Measurements from ENCODE around the gene CHST11. TPM values are rescaled to one million over a fixed set of nuclear protein-coding genes. Genes with fewer than 3 reads are reported as not detected.

The CHST11 gene
- total RNA-seq, result 3.4 TPM
- long read RNA-seq, full-length matches to known transcripts, result 1 of 3 reads
- long read RNA-seq, partial matches to known transcripts, result 0 of 3 reads
- long read RNA-seq, other reads (novel, unspliced or antisense), result 2 of 3 reads

GRCh38 chr12:104456417-104456949, at the start of gene CHST11:
CHST11 (plus strand) TSS chr12:104456948.
- intact Hi-C loops (cut with micrococcal nuclease), result no loop called here
- peak; percentile 93 for ATAC-seq

DNA sequence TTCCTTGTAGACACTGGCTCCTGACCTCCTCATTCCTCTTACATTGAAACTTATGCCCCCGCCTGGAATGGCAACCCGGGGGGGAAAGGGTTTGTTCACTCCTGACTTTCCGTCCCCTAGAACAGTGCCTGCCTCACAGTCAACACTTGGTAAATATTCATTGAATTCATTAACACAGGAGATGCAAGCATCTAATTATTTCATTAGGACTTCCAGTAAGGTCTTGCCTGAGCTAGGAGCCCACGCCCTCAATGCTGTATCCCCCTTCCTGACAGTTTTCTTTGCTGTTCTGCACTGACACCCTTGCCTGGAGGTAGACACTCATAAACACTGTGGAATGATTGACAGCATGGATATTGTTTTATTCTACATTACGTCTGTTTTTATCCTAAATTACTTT, 49.3 kb upstream of the CHST11 start:
- intact Hi-C loops (cut with micrococcal nuclease), result no loop called here
- ATAC-seq (no peak), DNase-seq (no peak)

More at GRCh38 chr12:104456417-104456949, at the start of gene CHST11:
- DNase-seq, result peak; percentile 89

- DNase-seq (no peak), ATAC-seq (no peak)
- intact Hi-C loops (cut with micrococcal nuclease), result no loop called here
These were observed 48.8 kb upstream of the CHST11 start for GRCh38 chr12:104407922-104408321.

DNA sequence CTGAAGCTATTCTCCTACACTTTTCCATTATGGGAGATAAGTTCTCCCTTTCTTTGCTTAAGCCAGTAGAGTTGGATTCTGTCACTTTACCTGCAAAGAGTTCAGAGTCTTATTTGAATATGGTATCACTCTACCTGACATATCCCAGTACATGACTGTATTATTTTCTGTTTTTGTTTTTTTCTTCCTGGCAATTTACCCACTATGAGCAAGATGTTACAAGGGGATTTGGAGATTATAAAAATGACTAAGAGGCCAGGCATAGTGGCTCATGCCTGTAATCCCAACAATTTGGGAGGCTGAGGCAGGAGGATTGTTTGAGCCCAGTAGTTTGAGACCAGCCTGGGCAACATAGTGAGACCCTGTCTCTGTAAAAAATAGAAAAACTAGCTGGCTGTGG, 46.4 kb upstream of the CHST11 start:
- no peak for DNase-seq
- ATAC-seq, result no peak
- intact Hi-C loops (cut with micrococcal nuclease), result no loop called here

DNA sequence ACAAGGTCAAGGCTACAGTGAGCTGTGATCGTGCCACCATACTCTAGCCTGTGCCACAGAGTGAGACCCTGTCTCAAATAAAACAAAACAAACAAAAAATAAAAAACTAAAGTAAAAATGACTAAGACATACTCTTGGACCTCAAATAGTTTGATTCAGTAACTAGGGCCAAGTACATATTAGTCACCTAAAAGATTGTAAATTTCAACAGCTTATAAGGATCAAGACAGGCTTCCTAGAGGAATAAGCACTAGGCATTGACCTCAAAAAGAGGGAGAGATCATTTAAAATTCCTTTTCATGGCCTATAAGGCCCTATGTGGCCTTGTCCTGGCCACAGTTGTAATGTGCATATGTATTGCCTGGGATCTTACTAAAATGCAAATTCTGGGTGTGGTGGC, 46.0 kb upstream of the CHST11 start:
- ATAC-seq, result no peak
- intact Hi-C loops (cut with micrococcal nuclease), result no loop called here
- no peak for DNase-seq

DNA sequence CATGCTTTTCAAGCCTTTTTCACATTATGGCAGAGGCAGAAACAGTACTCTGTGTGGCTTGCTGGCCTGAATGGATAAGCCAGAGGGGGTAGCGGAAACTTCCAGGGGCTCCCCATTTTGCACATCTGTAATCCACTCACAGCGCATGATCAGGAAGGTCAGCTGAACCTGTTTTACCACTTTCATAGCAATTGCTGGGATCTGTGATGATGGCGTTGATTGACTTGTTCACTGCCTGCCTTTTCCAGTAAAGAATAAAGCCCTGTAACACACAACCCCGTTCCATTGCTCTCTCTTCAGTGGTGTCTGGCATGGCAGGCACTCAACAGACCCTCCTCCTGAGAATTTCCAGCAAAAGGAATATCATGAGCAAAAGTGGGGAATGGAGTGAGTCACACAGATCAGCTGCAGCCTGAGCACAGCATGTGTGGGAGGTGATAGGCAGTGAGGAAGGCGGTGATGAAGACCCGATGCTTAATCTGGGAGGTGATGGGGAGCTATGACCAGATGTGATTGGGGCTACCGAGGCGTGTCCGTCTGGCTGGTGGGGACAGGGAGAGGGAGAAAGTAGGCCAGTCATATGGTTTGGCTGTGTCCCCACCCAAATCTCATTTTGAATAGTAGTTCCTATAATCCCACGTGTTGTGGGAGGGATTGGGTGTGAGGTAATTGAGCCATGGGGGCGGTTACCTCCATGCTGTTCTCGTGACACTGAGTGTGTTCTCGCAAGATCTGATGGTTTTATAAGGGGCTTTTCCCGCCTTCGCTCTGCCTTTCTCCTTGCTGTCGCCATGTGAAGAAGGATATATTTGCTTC, 44.7 kb upstream of the CHST11 start:
- DNase-seq (no peak), ATAC-seq (no peak)
- intact Hi-C loops (cut with micrococcal nuclease), result no loop called here

GRCh38 chr12:104412681-104413080, 44.1 kb upstream of the CHST11 start:
- intact Hi-C loops (cut with micrococcal nuclease), result no loop called here
- ATAC-seq, result no peak
- DNase-seq, result no peak

GRCh38 chr12:104413330-104413729, 43.4 kb upstream of the CHST11 start:
- ATAC-seq, result no peak
- intact Hi-C loops (cut with micrococcal nuclease), result no loop called here
- no peak for DNase-seq

DNA sequence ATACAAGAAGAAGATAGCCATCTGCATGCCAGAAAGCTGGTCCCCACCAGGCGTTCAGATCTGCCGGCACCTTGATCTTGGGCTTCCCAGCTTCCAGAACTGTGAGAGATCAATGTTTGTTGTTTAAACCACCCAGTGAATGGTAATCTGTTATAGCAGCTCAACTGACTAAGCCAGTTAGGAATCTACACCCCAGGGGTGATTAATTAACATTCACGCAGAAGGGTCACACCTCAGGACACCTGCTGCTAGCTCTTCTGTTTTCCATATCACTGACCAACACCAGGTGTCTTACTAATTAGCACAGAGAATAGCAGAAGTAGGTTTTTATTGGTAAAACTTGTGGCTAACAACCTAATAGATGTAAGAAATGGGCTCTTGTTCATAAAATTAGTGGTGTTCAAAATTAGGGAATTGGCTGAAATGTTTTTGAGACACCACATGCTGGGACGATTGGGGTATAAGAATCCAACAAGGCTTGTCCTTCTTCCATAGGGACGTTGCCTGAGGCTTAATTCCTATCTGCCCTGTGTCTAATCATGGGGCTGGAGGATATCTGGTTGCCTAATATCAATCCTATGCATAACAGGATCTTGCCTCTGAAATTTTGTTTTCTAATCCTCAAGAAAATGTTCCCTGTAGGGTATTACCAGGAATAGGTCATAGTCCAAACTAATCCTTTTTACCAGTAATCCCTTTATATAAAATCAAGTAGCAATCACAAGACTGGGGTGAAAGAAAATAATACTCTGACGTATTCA, 42.0 kb upstream of the CHST11 start:
- no peak for DNase-seq
- intact Hi-C loops (cut with micrococcal nuclease), result no loop called here

GRCh38 chr12:104415342-104415980, 41.3 kb upstream of the CHST11 start:
- ATAC-seq (no peak), DNase-seq (no peak)
- intact Hi-C loops (cut with micrococcal nuclease), result no loop called here

More for the DNA sequence above, 42.0 kb upstream of the CHST11 start:
- no peak for ATAC-seq

- DNase-seq (no peak), ATAC-seq (no peak)
These were observed 40.6 kb upstream of the CHST11 start for GRCh38 chr12:104416136-104416535.

GRCh38 chr12:104416585-104416984, 40.2 kb upstream of the CHST11 start:
- no peak for ATAC-seq
- intact Hi-C loops (cut with micrococcal nuclease), result no loop called here
- DNase-seq, result no peak

More at GRCh38 chr12:104416136-104416535, 40.6 kb upstream of the CHST11 start:
- intact Hi-C loops (cut with micrococcal nuclease), result no loop called here

DNA sequence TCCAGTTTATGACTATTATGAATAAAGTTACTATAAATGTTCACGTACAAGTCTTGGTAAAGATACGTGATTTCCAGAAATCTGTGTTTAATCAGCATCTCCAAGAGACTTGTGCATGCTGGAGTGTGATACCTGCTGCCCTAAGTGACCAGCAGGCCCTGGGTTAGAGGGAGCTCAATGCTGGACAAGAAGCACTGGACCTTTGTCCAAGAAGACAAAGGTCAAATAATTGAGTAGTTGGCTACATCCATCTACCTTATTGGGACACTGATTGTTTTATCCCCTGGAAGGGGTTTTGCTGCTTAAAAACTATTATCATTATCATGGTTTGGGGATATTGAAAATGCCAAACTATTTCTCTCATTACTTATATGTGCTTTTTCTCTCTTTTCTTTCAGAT, 37.0 kb upstream of the CHST11 start:
- no peak for ATAC-seq
- intact Hi-C loops (cut with micrococcal nuclease), result no loop called here
- DNase-seq, result no peak

- no peak for DNase-seq
- intact Hi-C loops (cut with micrococcal nuclease), result no loop called here
- ATAC-seq, result no peak
These were observed 35.9 kb upstream of the CHST11 start for GRCh38 chr12:104420868-104421267.

- DNase-seq, result no peak
- intact Hi-C loops (cut with micrococcal nuclease), result no loop called here
These were observed 35.4 kb upstream of the CHST11 start for GRCh38 chr12:104421343-104421742.

DNA sequence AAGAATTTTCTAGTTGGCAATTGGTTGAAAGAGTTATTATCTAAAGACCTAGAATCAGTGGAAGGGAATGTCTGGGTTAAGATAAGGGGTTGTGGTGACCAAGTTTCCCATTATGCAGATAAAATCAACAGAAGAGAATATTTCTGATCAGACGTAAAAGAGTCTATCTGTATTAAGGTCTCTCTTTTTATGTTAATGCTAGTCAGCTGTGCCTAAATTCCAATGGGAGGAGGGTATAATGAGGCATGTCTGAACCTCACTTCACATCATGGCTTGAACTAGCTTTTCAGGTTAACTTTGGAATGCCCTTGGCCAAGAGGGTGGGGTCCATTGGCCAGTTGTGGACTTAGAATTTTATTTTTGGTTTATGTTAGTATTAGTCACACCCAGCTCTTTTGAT, 34.3 kb upstream of the CHST11 start:
- intact Hi-C loops (cut with micrococcal nuclease), result no loop called here
- no peak for ATAC-seq
- no peak for DNase-seq

More at GRCh38 chr12:104421343-104421742, 35.4 kb upstream of the CHST11 start:
- ATAC-seq, result no peak

- intact Hi-C loops (cut with micrococcal nuclease), result no loop called here
- DNase-seq, result no peak
- ATAC-seq, result no peak
These were observed 33.5 kb upstream of the CHST11 start for GRCh38 chr12:104423273-104423672.

DNA sequence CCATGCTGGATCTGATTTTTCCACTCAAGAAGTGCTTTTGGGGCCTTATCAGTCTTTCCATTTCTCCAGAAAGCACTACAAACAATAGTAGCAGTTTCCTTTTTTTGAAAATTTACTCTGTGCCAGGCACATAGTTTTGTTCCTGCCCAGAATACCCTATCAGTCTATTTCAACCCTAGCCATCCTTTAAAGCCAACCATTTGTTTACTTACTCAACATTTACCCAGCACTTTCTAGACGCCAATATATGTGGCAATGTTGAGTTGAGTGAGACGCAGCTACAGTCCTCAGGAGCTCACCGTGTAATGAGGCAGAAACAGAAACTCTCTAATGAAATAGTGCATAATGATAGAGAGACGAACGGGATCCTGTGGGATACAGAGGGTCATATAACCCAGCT, 32.9 kb upstream of the CHST11 start:
- intact Hi-C loops (cut with micrococcal nuclease), result no loop called here
- DNase-seq (no peak), ATAC-seq (no peak)

DNA sequence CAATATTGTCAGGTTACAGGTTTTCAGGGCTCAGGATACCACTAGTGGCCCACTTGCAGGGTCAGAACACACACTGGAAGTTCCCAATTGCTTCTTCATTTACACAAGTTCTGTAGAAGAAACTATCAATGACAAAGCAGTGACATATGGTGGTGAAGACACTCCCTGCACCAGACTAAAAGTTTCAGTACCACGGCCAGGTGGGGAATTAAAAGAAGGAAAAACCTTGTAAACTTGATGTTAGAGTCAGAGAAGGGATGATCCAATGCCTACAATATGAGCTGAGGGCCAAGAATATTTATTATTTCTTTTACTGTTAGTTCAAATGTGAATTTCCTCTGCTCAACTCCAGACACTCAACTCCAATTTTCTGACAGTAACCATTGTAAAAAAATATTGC, 31.8 kb upstream of the CHST11 start:
- DNase-seq (no peak), ATAC-seq (no peak)
- intact Hi-C loops (cut with micrococcal nuclease), result no loop called here

DNA sequence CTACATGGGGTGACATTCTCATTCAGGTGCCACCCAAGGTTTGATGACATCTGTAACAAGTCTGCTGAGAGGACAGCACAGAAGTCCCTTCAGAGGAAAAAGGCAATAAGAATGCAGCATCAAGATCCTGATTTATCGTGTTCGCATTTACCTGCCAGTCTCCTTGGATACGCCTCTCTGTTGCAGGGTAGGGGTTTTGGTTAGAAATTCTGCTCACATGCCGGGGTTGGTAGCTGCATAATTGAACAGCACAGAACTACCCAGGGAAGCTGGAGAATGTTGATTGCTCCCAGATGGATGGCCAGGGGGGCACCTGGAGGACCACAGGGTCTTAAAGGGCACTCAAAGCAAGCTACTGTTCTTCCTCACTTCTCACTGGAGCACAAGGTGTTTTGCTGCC, 31.1 kb upstream of the CHST11 start:
- no peak for ATAC-seq
- intact Hi-C loops (cut with micrococcal nuclease), result no loop called here
- no peak for DNase-seq
